Measurements from ENCODE around the gene CTCF.

Gene CTCF

DNA sequence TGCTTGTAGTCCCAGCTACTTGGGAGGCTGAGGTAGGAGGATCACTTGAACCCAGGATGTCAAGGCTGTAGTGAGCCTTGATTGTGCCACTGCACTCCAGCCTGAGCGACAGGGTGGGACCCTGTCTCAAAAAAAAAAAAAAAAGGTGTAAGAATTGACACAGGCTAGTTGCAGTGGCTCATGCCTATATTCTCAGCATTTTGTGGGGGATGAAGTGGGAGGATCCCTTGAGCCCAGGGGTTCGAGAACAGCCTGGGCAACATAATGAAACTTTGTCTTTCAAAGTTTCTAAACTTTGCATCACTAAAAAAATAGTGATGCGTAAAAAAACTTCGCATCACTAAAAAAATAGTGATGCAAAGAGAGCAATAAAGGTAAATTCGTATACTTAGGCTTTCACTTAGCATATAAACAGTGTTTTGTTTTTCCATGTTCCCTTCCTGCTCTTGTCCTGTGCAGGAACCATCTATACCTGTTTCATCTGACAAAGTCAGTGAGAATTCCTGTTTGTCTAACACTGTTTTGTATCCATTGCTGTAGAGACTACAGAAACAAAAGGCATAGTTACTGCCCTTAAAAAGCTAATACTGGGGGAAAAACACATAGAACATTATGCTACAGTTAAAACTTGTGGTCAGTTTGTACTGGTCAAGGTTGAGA lies 32.1 kb downstream of the CTCF start:
- DNase-seq (ENCODE audit: low spot score): no peak

DNA sequence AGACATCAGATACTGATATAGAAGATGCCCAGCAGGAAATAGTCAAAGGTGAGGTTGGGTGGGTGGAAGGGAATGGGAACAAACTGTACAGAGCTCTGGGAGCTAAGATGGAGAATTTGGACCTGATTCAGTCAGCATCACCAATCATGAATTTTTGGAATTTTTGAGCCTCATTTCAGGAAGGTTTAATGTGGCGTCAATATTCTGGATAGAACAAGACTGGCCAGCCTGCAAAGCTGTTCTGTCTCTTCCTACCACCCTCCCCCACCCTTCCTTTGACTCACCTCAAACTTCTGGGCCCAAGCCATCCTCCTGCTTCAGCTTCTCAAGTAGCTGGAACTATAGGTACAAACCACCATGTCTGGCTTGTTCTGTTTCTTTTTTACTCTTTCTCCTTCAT lies 32.6 kb downstream of the CTCF start:
- no peak for DNase-seq (ENCODE audit: low spot score)

DNA sequence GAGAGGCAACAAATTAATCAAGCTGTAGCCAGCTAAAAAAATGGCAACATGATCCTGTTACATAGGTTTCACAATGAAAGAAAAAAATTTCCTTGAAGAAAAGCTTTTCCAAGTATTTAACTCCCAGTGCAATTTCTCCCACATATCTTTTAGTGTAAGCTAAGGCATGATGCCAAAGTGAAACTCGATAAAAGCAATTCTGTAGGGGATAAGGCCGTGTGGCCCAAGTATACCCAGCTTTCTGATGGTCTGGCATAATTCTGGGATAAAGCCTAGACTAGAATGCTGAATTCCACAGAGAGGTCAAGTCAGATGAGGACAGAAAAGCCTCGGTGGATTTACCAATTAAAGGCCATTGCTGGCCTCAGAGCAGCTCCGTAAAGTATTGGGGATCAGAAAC lies 36.2 kb downstream of the CTCF start:
- DNase-seq (ENCODE audit: low spot score): no peak

DNA sequence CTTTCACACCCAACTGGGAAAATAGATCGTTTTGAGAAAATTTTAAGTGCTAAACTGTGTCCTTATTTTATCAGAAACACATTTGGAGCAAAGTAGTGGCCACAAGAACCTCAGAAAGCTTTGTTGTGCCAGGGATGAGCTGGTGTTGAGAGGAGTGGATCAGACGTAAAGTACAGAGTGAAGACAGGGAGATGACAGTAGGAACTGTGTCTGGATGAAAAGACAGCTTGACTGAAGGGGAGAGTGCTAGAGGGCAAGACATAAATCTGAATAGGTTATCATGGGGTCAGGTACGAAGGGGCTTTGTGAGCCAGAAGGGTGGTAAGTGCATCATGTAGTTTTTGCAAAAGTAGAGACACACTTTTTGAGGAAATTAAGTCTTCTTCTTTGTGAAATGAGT lies 43.3 kb downstream of the CTCF start:
- DNase-seq (ENCODE audit: low spot score): no peak

DNA sequence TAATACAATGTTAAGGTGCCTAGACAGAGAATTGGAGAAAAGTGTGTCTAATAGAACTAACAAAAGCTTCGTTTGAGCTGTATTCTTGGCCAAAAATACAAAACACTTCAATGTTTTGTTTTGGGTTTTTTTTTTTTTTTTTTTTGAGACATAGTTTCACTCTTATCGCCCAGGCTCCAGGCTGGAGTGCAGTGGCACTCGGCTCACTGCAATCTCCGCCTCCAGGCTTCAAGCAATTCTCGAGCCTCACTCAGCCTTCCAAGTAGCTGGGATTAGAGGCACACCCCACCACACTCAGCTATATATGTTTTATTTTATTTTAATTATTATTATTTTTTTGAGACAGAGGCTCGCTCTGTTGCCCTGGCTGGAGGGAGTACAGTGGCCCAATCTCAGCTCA lies 44.3 kb downstream of the CTCF start:
- no peak for DNase-seq (ENCODE audit: low spot score)

GRCh38 chr16:67608364-67608763 lies 46.0 kb downstream of the CTCF start:
- DNase-seq (ENCODE audit: low spot score): no peak

DNA sequence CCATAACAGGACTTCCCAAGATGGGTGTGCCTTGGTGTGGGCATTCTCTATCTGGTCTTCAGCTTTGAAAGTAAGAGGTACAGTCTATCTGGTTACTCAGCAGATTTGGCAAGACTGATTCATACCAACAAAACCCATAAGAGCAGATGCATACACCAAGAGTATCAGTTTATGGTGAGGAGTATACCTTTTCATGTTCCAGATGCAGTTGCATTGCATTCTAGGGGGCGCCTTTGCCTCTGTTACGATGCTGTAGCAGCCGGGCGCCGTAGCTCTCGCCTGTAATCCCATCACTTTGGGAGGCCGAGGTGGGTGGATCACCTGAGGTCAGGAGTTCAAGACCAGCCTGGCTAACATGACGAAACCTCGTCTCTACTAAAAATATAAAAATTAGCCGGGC lies 51.5 kb downstream of the CTCF start:
- peak; percentile 16 for DNase-seq (ENCODE audit: low spot score)

GRCh38 chr16:67628216-67628615 lies 65.9 kb downstream of the CTCF start:
- no peak for DNase-seq (ENCODE audit: low spot score)

GRCh38 chr16:67632415-67633172 lies 70.3 kb downstream of the CTCF start:
- no peak for DNase-seq (ENCODE audit: low spot score)

DNA sequence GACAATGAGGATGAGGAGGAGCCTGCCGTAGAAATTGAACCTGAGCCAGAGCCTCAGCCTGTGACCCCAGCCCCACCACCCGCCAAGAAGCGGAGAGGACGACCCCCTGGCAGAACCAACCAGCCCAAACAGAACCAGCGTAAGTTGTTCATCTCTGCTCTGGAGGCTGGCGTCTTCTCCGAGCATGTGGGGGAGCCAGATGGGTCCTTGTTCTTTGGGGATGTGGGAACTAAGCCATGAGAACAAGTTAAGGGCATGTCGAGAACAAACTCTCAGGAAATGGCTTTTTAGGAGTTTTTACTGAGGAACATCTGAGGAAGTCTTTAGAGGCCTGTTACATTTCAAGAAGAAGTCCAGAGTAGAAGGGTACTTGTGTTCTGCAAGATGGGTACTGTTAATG lies 74.4 kb downstream of the CTCF start:
- no peak for DNase-seq (ENCODE audit: low spot score)

DNA sequence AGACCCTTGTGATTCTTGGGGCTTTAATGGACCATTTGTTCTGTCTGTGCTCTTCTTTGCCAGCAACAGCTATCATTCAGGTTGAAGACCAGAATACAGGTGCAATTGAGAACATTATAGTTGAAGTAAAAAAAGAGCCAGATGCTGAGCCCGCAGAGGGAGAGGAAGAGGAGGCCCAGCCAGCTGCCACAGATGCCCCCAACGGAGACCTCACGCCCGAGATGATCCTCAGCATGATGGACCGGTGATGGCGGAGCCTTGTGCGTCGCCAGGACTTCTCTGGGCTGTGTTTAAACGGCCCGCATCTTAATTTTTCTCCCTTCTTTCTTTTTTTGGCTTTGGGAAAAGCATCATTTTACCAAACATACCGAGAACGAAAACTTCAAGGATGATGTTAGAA lies 75.3 kb downstream of the CTCF start:
- DNase-seq (ENCODE audit: low spot score): no peak

- no peak for DNase-seq (ENCODE audit: low spot score)
These were observed 79.7 kb downstream of the CTCF start for GRCh38 chr16:67641779-67642708.

- no peak for DNase-seq (ENCODE audit: low spot score)
These were observed 81.7 kb downstream of the CTCF start for GRCh38 chr16:67644038-67644437.

GRCh38 chr16:67645397-67646121 lies 83.2 kb downstream of the CTCF start:
- no peak for DNase-seq (ENCODE audit: low spot score)

GRCh38 chr16:67647111-67647651 lies 84.9 kb downstream of the CTCF start:
- peak; percentile 24 for DNase-seq (ENCODE audit: low spot score)

DNA sequence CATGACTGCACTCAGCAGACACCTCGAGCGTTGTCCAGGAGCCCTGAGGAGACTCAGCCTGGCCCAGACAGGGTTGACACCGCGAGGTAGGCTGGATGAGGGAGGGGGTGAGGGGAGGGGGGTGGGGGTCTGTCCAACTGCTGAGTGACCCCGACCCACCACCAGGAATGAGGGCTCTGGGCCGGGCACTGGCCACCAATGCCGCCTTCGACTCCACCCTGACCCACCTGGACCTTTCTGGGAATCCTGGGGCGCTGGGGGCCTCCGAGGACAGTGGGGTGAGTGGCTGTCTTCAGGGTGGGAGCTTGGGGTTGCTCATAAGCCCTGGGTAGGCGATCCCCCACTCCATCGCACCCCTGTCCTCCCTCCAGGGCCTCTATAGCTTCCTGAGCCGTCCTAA lies 85.4 kb downstream of the CTCF start:
- DNase-seq (ENCODE audit: low spot score): no peak

GRCh38 chr16:67648088-67648763 lies 85.9 kb downstream of the CTCF start:
- DNase-seq (ENCODE audit: low spot score): peak; percentile 35

DNA sequence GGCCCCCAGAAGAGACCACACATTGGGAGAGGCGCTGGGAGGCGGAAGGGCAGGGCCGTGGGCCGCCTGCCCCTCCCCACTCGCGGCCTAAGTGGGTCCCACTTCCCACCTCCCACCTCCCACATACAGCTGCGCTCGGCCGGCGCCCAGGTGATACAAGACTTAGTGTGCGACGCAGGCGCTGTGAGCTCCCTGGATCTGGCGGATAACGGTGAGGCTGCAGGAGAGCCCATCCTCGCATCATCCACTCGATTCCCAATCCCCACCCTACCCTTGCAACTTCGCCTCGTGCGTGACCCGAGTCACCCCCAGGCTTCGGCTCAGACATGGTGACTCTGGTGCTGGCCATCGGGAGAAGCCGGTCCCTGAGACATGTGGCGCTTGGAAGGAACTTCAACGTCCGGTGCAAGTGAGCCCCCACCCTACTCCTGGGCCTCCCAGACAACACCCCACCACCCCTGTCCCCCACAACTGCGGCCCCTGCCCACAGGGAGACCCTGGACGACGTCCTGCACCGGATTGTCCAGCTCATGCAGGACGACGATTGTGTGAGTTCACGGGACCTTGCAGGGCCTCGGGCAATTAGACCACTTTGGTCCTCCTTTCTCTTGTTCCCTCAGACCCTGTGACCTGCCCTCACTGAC lies 86.6 kb downstream of the CTCF start:
- peak; percentile 20 for DNase-seq (ENCODE audit: low spot score)

DNA sequence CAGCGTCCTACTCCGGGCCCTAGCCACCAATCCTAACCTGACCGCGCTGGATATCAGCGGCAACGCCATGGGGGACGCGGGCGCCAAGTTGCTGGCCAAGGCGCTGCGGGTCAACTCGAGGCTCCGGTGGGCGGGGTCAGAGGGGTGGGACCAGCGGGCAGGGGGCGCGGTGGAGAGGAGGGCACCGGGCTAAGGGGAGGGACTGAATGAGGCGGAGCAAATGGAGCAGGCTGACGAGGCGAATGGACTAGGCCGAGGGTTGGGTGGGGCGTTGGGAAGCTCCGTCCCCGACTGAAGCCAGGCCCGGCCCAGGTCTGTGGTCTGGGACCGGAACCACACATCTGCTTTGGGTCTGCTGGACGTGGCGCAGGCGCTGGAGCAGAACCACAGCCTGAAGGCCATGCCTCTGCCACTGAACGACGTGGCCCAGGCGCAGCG lies 87.2 kb downstream of the CTCF start:
- DNase-seq (ENCODE audit: low spot score): peak; percentile 73

- DNase-seq (ENCODE audit: low spot score): no peak
These were observed 87.7 kb downstream of the CTCF start for GRCh38 chr16:67650023-67650422.

All from SK-N-DZ (cell line).